ENCODE results near the gene INS. TPM values are rescaled to one million over a fixed set of nuclear protein-coding genes. Genes with fewer than 3 reads are reported as not detected.
"Not testable (repeated sequence)": the region's sequence is repeated elsewhere in the genome, so short reads cannot be mapped to it uniquely, and the experiment has no call there.

INS gene
- total and polyA plus RNA-seq, 4 donors: 1.2 to 3.3 TPM; not detected in 2

DNA sequence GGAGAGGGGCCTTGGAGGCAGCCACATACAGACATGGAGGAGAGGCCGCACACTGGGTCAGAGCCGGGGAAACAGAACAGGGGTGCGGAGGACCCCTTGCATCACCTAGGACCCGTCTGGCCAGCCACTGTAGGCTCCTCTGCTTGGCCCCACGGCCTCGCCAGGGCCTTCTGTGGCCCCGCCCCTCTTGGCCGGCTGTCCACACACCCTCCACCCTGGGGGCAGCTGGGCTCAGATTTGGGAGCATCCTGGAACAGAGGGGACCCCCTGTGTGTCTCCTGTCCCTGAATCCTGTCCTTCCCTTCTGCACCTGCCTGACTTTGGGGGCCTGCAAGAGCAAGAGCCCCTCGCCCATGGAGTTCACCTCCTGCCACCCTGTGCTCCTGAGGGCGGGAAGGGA, 18.5 kb upstream of the INS start:
- no peak for DNase-seq
- Histone ChIP-seq H3K4me3 (no peak overlapping the region), H3K27me3 (ENCODE audit: control insufficient read depth in 3 of 3, insufficient read depth in 3 of 3, low read length in 2 of 3) (peaks cover 0 to 2% (median 0%) of the 10 kb centered on the region in 3 donors), H3K9ac (ENCODE audit: insufficient read depth in 1 of 2, low read length in 2 of 2) (no peak overlapping the region), H3K27ac (ENCODE audit: low read depth in 1 of 2, low read length in 1 of 2) (no peak overlapping the region), H3K36me3 (ENCODE audit: control insufficient read depth in 4 of 4, insufficient read depth in 4 of 4, low read length in 4 of 4) (no peaks in the 10 kb centered on the region), H3K4me1 (ENCODE audit: control insufficient read depth in 5 of 5, insufficient read depth in 5 of 5, low read length in 5 of 5) (peaks cover 0 to 3% (median 0%) of the 10 kb centered on the region in 5 donors), H3K9me3 (ENCODE audit: control insufficient read depth in 4 of 4, insufficient read depth in 3 of 4, low read length in 3 of 4) (peaks cover 0 to 3% (median 1%) of the 10 kb centered on the region in 4 donors)
- 88 to 91% methylated on average over 9 to 10 of the region's 10 CpGs for WGBS, 2 donors
- ATAC-seq (ENCODE audit: insufficient read depth, low FRiP score): no peak
- TF ChIP-seq, protein P1, sequence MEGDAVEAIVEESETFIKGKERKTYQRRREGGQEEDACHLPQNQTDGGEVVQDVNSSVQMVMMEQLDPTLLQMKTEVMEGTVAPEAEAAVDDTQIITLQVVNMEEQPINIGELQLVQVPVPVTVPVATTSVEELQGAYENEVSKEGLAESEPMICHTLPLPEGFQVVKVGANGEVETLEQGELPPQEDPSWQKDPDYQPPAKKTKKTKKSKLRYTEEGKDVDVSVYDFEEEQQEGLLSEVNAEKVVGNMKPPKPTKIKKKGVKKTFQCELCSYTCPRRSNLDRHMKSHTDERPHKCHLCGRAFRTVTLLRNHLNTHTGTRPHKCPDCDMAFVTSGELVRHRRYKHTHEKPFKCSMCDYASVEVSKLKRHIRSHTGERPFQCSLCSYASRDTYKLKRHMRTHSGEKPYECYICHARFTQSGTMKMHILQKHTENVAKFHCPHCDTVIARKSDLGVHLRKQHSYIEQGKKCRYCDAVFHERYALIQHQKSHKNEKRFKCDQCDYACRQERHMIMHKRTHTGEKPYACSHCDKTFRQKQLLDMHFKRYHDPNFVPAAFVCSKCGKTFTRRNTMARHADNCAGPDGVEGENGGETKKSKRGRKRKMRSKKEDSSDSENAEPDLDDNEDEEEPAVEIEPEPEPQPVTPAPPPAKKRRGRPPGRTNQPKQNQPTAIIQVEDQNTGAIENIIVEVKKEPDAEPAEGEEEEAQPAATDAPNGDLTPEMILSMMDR (IDR thresholded peaks at IDR 0.05; ENCODE audit: control extremely low read depth, extremely low read depth): no peak

GRCh38 chr11:2178906-2179494, 18.0 kb upstream of the INS start:
- DNase-seq (no peak), ATAC-seq (ENCODE audit: insufficient read depth, low FRiP score) (no peak)
- Histone ChIP-seq H3K4me1 (ENCODE audit: control insufficient read depth in 5 of 5, insufficient read depth in 5 of 5, low read length in 5 of 5) (peaks cover 0 to 3% (median 0%) of the 10 kb centered on the region in 5 donors), H3K9ac (ENCODE audit: insufficient read depth in 1 of 2, low read length in 2 of 2) (no peak overlapping the region), H3K27ac (ENCODE audit: low read depth in 1 of 2, low read length in 1 of 2) (no peak overlapping the region), H3K27me3 (ENCODE audit: control insufficient read depth in 3 of 3, insufficient read depth in 3 of 3, low read length in 2 of 3) (peaks cover 0 to 2% (median 0%) of the 10 kb centered on the region in 3 donors), H3K9me3 (ENCODE audit: control insufficient read depth in 4 of 4, insufficient read depth in 3 of 4, low read length in 3 of 4) (peaks cover 0 to 3% (median 1%) of the 10 kb centered on the region in 4 donors), H3K36me3 (ENCODE audit: control insufficient read depth in 4 of 4, insufficient read depth in 4 of 4, low read length in 4 of 4) (no peaks in the 10 kb centered on the region), H3K4me3 (no peak overlapping the region)
- TF ChIP-seq, protein P1 (IDR thresholded peaks at IDR 0.05; ENCODE audit: control extremely low read depth, extremely low read depth): no peak
- WGBS, 2 donors: 59 to 63% methylated on average over 16 of the region's 16 CpGs

DNA sequence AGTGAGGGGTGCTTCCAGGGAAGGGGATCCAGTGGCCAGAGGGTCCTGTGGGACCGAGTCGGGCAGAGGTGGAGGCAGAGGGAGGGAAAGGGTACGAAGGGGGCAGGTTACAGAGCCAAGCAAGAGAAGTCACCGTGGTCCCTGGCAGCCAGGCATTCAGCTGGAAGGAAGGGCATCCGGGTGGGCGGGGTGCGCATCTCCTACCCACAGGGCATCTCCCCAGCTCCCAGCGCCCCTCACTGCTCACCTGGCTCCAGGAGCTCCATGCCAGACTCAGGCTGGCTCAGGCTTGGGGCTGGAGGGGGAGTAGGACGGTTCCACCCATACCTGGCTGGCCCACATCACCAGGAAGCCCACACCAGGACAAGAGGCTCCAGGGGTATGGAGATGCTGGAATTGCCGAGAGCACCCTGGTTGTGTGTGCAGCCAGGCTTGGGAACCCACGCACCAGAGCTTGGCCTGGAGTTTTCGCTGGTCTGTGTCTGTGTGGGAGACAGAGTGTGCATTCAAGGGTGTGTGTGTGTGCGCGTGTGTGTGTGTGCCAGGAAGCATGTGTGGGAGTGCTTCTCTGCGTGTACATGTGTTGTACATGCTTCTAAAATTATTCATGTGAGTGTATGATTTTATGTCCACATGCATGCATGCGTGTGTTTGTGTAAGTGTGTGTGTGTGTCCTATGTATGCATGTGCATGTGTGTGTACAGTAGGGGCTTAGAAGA, 17.2 kb upstream of the INS start:
- H3K4me3 ChIP-seq; H3K27me3 ChIP-seq (ENCODE audit: control insufficient read depth in 3 of 3, insufficient read depth in 3 of 3, low read length in 2 of 3); DNase-seq; H3K36me3 ChIP-seq (ENCODE audit: control insufficient read depth in 4 of 4, insufficient read depth in 4 of 4, low read length in 4 of 4); H3K9ac ChIP-seq (ENCODE audit: insufficient read depth in 1 of 2, low read length in 2 of 2); H3K27ac ChIP-seq (ENCODE audit: low read depth in 1 of 2, low read length in 1 of 2); H3K9me3 ChIP-seq (ENCODE audit: control insufficient read depth in 4 of 4, insufficient read depth in 3 of 4, low read length in 3 of 4); H3K4me1 ChIP-seq (ENCODE audit: control insufficient read depth in 5 of 5, insufficient read depth in 5 of 5, low read length in 5 of 5): not testable (repeated sequence)
- peak; percentile 51 for ATAC-seq (ENCODE audit: insufficient read depth, low FRiP score)
- WGBS, 2 donors: 78 to 83% methylated on average over 12 to 16 of the region's 16 CpGs

- WGBS, 2 donors: 72 to 86% methylated on average over 18 of the region's 18 CpGs
- H3K4me1 ChIP-seq (ENCODE audit: control insufficient read depth in 5 of 5, insufficient read depth in 5 of 5, low read length in 5 of 5): peaks cover 0 to 3% (median 0%) of the 10 kb centered on the region in 5 donors
- TF ChIP-seq, protein P1 (IDR thresholded peaks at IDR 0.05; ENCODE audit: control extremely low read depth, extremely low read depth): no peak
- no peak overlapping the region for H3K9ac ChIP-seq (ENCODE audit: insufficient read depth in 1 of 2, low read length in 2 of 2)
- ATAC-seq (ENCODE audit: insufficient read depth, low FRiP score) (no peak), DNase-seq (peak in 1 of 3 donors; percentile 46)
- no peak overlapping the region for H3K27ac ChIP-seq (ENCODE audit: low read depth in 1 of 2, low read length in 1 of 2)
- H3K36me3 ChIP-seq (ENCODE audit: control insufficient read depth in 4 of 4, insufficient read depth in 4 of 4, low read length in 4 of 4): no peaks in the 10 kb centered on the region
- peaks cover 0 to 3% (median 1%) of the 10 kb centered on the region in 4 donors for H3K9me3 ChIP-seq (ENCODE audit: control insufficient read depth in 4 of 4, insufficient read depth in 3 of 4, low read length in 3 of 4)
- H3K27me3 ChIP-seq (ENCODE audit: control insufficient read depth in 3 of 3, insufficient read depth in 3 of 3, low read length in 2 of 3): peaks cover 0 to 2% (median 0%) of the 10 kb centered on the region in 3 donors
- H3K4me3 ChIP-seq: no peak overlapping the region
These were observed 16.1 kb upstream of the INS start for GRCh38 chr11:2177076-2177475.

Data from lung (tissue), 12 donors.